SK-N-SH treated with all-trans-retinoic acid at 6 μM for 48 hours (cell line): Measurements from ENCODE around the gene DLL4.

ENCODE experiments used
- ATAC-seq: fragments of 200-7000 bp; cut with Tn5 transposase; 3 replicates; pipeline ENCODE4 v1.9.1; 2020; ENCODE audit warnings: mild to moderate bottlenecking, moderate library complexity
- ARNTL ChIP-seq: fragments of 450-650 bp; formaldehyde crosslinking; IDR thresholded peaks from 2 replicates; pipeline ENCODE4 v1.5.0; 2020; ENCODE audit warnings: low read depth, mild to moderate bottlenecking, moderate library complexity, borderline replicate concordance
- BACH2 ChIP-seq: fragments of 250-450 bp; sonication (Bioruptor Pico); IDR thresholded peaks from 2 replicates; pipeline ENCODE4 v1.9.0; 2021; ENCODE audit warnings: mild to moderate bottlenecking, borderline replicate concordance
- CSDC2 ChIP-seq: fragments of 250-450 bp; sonication (Bioruptor Pico); IDR thresholded peaks from 2 replicates; pipeline ENCODE4 v1.5.0; 2020; ENCODE audit warnings: mild to moderate bottlenecking, moderate library complexity
- ESRRG ChIP-seq: fragments of 250-450 bp; sonication (Bioruptor Pico); IDR thresholded peaks from 2 replicates; pipeline ENCODE4 v1.6.1; 2021; ENCODE audit warnings: mild to moderate bottlenecking
- GLIS3 ChIP-seq: fragments of 250-450 bp; sonication (Bioruptor Pico); IDR thresholded peaks from 2 replicates; pipeline ENCODE4 v1.5.0; 2020; ENCODE audit warnings: mild to moderate bottlenecking, moderate library complexity
- OSR1 ChIP-seq: fragments of 250-450 bp; sonication (Bioruptor Pico); IDR thresholded peaks from 2 replicates; pipeline ENCODE4 v1.8.0; 2022; ENCODE audit warnings: moderate library complexity, mild to moderate bottlenecking, inconsistent platforms
- PPARA ChIP-seq: fragments of 250-450 bp; sonication (Bioruptor Pico); IDR thresholded peaks from 2 replicates; pipeline ENCODE4 v1.5.0; 2020; ENCODE audit warnings: mild to moderate bottlenecking, borderline replicate concordance
- RARB ChIP-seq: fragments of 250-450 bp; sonication (Bioruptor Pico); IDR thresholded peaks from 2 replicates; pipeline ENCODE4 v1.8.0; 2021; ENCODE audit warnings: mild to moderate bottlenecking, moderate library complexity
- SNAI2 ChIP-seq: fragments of 250-450 bp; sonication (Bioruptor Pico); IDR thresholded peaks from 2 replicates; pipeline ENCODE4 v1.5.0; 2020; ENCODE audit warnings: mild to moderate bottlenecking, moderate library complexity
- TCF4 ChIP-seq: fragments of 250-450 bp; sonication (Bioruptor Pico); IDR thresholded peaks from 2 replicates; pipeline ENCODE4 v1.8.0; 2021; ENCODE audit warnings: mild to moderate bottlenecking, moderate library complexity, borderline replicate concordance
- TOX ChIP-seq: fragments of 250-450 bp; sonication (Bioruptor Pico); IDR thresholded peaks from 2 replicates; pipeline ENCODE4 v1.8.0; 2021; ENCODE audit warnings: mild to moderate bottlenecking, moderate library complexity, borderline replicate concordance
- ZC3H10 ChIP-seq: fragments of 250-450 bp; sonication (Bioruptor Pico); IDR thresholded peaks from 2 replicates; pipeline ENCODE4 v1.5.1; 2021; ENCODE audit warnings: mild to moderate bottlenecking, moderate library complexity
- ZFP3 ChIP-seq: fragments of 250-450 bp; sonication (Bioruptor Pico); IDR thresholded peaks from 2 replicates; pipeline ENCODE4 v1.5.0; 2020; ENCODE audit warnings: mild to moderate bottlenecking, moderate library complexity
- ZFP30 ChIP-seq: fragments of 450-650 bp; formaldehyde crosslinking; IDR thresholded peaks from 2 replicates; pipeline ENCODE4 v1.5.0; 2022; ENCODE audit warnings: mild to moderate bottlenecking, moderate library complexity
- ZNF565 ChIP-seq: fragments of 450-650 bp; formaldehyde crosslinking; conservative IDR thresholded peaks from 2 replicates; pipeline ENCODE4 v1.5.0; 2020; ENCODE audit warnings: low read depth, mild to moderate bottlenecking, moderate library complexity
- ZNF70 ChIP-seq: fragments of 450-650 bp; formaldehyde crosslinking; IDR thresholded peaks from 2 replicates; pipeline ENCODE4 v1.5.0; 2020; ENCODE audit warnings: mild to moderate bottlenecking, moderate library complexity
- ZNF8 ChIP-seq: fragments of 450-650 bp; formaldehyde crosslinking; IDR thresholded peaks from 2 replicates; pipeline ENCODE4 v1.5.0; 2020; ENCODE audit warnings: mild to moderate bottlenecking, moderate library complexity
- TF ChIP-seq, protein P1 (sequence below): fragments of 250-450 bp; sonication (Bioruptor Pico); IDR thresholded peaks from 2 replicates; pipeline ENCODE4 v1.8.0; 2021; ENCODE audit warnings: low read depth, mild to moderate bottlenecking, moderate library complexity, borderline replicate concordance
- TF ChIP-seq, protein P2 (sequence below): fragments of 250-450 bp; sonication (Bioruptor Pico); IDR thresholded peaks from 2 replicates; pipeline ENCODE4 v1.5.1; 2021; ENCODE audit warnings: mild to moderate bottlenecking, moderate library complexity
- TF ChIP-seq, protein P3 (sequence below): fragments of 250-450 bp; sonication (Bioruptor Pico); IDR thresholded peaks from 2 replicates; pipeline ENCODE4 v1.5.0; 2020; ENCODE audit warnings: mild to moderate bottlenecking, moderate library complexity
- TF ChIP-seq, protein P4 (sequence below): fragments of 250-450 bp; sonication (Bioruptor Pico); IDR thresholded peaks from 2 replicates; pipeline ENCODE4 v1.8.0; 2020; ENCODE audit warnings: mild to moderate bottlenecking, moderate library complexity, borderline replicate concordance
- TF ChIP-seq, protein P5 (sequence below): fragments of 250-450 bp; sonication (Bioruptor Pico); IDR thresholded peaks from 2 replicates; pipeline ENCODE4 v1.5.1; 2020; ENCODE audit warnings: low read depth, mild to moderate bottlenecking, moderate library complexity

DLL4 gene

DNA sequence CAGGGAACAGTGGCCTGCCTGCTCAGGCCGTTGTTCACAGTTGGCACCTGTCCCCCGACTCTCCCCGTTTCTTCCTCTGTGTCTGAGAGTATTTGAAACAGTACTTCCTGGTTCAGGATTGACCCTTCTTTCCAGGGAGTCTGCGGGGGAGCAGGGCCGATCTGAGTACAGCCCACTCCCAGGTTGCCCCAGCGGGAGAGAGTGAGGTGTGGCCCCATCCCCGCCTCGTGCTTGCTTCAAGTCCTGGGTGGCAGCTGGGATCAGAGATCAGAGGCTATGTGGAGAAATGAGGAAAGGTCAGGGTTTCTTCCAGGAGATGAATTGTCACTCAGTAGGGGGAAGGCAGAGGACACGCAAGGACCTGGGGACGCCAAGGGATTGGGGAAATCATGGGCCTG is 6.5 kb upstream of the DLL4 start (continued):
- TF ChIP-seq, protein P1, sequence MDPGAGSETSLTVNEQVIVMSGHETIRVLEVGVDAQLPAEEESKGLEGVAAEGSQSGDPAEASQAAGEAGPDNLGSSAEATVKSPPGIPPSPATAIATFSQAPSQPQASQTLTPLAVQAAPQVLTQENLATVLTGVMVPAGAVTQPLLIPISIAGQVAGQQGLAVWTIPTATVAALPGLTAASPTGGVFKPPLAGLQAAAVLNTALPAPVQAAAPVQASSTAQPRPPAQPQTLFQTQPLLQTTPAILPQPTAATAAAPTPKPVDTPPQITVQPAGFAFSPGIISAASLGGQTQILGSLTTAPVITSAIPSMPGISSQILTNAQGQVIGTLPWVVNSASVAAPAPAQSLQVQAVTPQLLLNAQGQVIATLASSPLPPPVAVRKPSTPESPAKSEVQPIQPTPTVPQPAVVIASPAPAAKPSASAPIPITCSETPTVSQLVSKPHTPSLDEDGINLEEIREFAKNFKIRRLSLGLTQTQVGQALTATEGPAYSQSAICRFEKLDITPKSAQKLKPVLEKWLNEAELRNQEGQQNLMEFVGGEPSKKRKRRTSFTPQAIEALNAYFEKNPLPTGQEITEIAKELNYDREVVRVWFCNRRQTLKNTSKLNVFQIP (CRISPR knock-in tag): no peak
- no peak for TF ChIP-seq ZC3H10 (CRISPR knock-in tag)
- no peak for TF ChIP-seq ZNF565 (CRISPR knock-in tag)
- TF ChIP-seq ZFP3 (CRISPR knock-in tag): no peak
- TF ChIP-seq ZNF8 (CRISPR knock-in tag): no peak
- TF ChIP-seq OSR1 (CRISPR knock-in tag): no peak
- TF ChIP-seq, all 23 proteins: peak for 0

DNA sequence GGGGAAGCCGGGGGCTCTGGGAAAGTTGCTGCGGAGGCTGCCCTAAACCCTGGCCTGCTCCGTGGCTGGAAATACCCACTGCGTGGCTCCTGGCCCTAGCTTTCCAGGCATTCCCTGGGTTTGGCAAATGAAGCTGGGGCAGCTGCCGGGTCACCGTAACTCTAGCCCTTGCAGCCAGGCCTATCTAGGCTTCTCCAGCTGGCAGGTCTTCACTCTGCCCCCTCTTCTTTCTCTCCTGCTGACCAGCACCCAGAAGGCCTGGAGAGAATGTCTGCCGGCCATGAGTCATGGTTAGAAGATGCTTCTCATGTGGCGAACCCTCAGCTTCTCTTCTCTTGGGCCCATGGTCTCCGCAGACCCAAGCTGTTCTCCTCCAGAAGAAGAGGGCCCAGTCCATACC is 5.6 kb upstream of the DLL4 start:
- TF ChIP-seq BACH2 (CRISPR knock-in tag) (no peak), ZC3H10 (CRISPR knock-in tag) (no peak), SNAI2 (CRISPR knock-in tag) (no peak), GLIS3 (CRISPR knock-in tag) (no peak), ARNTL (CRISPR knock-in tag) (no peak), ESRRG (CRISPR knock-in tag) (no peak), ZNF565 (CRISPR knock-in tag) (no peak), ZFP3 (CRISPR knock-in tag) (no peak), OSR1 (CRISPR knock-in tag) (no peak), ZFP30 (CRISPR knock-in tag) (no peak), TOX (CRISPR knock-in tag) (no peak)
- TF ChIP-seq, protein P2, sequence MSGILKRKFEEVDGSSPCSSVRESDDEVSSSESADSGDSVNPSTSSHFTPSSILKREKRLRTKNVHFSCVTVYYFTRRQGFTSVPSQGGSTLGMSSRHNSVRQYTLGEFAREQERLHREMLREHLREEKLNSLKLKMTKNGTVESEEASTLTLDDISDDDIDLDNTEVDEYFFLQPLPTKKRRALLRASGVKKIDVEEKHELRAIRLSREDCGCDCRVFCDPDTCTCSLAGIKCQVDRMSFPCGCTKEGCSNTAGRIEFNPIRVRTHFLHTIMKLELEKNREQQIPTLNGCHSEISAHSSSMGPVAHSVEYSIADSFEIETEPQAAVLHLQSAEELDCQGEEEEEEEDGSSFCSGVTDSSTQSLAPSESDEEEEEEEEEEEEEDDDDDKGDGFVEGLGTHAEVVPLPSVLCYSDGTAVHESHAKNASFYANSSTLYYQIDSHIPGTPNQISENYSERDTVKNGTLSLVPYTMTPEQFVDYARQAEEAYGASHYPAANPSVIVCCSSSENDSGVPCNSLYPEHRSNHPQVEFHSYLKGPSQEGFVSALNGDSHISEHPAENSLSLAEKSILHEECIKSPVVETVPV (CRISPR knock-in tag): no peak
- TF ChIP-seq, protein P3, sequence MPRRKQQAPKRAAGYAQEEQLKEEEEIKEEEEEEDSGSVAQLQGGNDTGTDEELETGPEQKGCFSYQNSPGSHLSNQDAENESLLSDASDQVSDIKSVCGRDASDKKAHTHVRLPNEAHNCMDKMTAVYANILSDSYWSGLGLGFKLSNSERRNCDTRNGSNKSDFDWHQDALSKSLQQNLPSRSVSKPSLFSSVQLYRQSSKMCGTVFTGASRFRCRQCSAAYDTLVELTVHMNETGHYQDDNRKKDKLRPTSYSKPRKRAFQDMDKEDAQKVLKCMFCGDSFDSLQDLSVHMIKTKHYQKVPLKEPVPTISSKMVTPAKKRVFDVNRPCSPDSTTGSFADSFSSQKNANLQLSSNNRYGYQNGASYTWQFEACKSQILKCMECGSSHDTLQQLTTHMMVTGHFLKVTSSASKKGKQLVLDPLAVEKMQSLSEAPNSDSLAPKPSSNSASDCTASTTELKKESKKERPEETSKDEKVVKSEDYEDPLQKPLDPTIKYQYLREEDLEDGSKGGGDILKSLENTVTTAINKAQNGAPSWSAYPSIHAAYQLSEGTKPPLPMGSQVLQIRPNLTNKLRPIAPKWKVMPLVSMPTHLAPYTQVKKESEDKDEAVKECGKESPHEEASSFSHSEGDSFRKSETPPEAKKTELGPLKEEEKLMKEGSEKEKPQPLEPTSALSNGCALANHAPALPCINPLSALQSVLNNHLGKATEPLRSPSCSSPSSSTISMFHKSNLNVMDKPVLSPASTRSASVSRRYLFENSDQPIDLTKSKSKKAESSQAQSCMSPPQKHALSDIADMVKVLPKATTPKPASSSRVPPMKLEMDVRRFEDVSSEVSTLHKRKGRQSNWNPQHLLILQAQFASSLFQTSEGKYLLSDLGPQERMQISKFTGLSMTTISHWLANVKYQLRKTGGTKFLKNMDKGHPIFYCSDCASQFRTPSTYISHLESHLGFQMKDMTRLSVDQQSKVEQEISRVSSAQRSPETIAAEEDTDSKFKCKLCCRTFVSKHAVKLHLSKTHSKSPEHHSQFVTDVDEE (CRISPR knock-in tag): no peak
- no peak for ATAC-seq

DNA sequence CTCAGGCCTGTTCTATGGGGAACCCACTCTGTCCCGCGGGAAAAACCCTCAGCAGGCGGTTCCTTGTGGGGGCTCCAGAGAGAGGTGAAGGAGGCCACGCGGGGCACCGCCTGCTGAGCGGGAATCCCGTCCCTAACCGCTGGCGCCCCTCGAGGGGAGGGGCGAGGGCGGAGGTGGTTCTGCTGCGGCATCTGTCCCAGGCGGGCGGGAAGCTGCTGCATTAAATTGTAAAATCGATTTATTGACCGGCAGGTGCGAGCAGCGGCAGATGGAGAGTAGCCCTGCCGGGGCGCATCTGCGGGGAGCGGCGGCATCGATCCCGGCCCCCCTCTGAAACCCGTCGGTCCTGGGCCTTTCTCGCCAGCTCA is 3.7 kb upstream of the DLL4 start:
- TF ChIP-seq, protein P4, sequence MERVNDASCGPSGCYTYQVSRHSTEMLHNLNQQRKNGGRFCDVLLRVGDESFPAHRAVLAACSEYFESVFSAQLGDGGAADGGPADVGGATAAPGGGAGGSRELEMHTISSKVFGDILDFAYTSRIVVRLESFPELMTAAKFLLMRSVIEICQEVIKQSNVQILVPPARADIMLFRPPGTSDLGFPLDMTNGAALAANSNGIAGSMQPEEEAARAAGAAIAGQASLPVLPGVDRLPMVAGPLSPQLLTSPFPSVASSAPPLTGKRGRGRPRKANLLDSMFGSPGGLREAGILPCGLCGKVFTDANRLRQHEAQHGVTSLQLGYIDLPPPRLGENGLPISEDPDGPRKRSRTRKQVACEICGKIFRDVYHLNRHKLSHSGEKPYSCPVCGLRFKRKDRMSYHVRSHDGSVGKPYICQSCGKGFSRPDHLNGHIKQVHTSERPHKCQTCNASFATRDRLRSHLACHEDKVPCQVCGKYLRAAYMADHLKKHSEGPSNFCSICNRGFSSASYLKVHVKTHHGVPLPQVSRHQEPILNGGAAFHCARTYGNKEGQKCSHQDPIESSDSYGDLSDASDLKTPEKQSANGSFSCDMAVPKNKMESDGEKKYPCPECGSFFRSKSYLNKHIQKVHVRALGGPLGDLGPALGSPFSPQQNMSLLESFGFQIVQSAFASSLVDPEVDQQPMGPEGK (CRISPR knock-in tag): no peak
- TF ChIP-seq CSDC2 (no peak), BACH2 (CRISPR knock-in tag) (no peak), TCF4 (CRISPR knock-in tag) (no peak), ZNF70 (CRISPR knock-in tag) (no peak), ZNF8 (CRISPR knock-in tag) (no peak), ZC3H10 (CRISPR knock-in tag) (no peak), PPARA (CRISPR knock-in tag) (no peak), ZFP3 (CRISPR knock-in tag) (no peak), GLIS3 (CRISPR knock-in tag) (no peak), OSR1 (CRISPR knock-in tag) (no peak), ZNF565 (CRISPR knock-in tag) (no peak), RARB (no peak)
- TF ChIP-seq, protein P2 (CRISPR knock-in tag): no peak
- TF ChIP-seq, protein P3 (CRISPR knock-in tag): no peak
- TF ChIP-seq, protein P5, sequence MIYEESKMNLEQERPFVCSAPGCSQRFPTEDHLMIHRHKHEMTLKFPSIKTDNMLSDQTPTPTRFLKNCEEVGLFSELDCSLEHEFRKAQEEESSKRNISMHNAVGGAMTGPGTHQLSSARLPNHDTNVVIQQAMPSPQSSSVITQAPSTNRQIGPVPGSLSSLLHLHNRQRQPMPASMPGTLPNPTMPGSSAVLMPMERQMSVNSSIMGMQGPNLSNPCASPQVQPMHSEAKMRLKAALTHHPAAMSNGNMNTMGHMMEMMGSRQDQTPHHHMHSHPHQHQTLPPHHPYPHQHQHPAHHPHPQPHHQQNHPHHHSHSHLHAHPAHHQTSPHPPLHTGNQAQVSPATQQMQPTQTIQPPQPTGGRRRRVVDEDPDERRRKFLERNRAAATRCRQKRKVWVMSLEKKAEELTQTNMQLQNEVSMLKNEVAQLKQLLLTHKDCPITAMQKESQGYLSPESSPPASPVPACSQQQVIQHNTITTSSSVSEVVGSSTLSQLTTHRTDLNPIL (CRISPR knock-in tag): no peak
- ATAC-seq: no peak
